Sigmoid colon (tissue), 7 donors: ENCODE data around the gene AQP4. TPM values are rescaled to one million over a fixed set of nuclear protein-coding genes. Genes with fewer than 3 reads are reported as not detected.

ENCODE experiments used
- DNase-seq: peaks from one replicate; pipeline ENCODE4 v3.0.0-alpha.2; 2019
- H3K27ac ChIP-seq, 4 donors: fragments of 200-600 bp; sonication (generic); one replicate each; pipeline ENCODE4 v1.5.1; 2016 to 2019; ENCODE audit warnings: mild to moderate bottlenecking in 1 of 4
- H3K27me3 ChIP-seq, 3 donors: fragments of 200-600 bp; sonication (generic); one replicate each; pipeline ENCODE4 v1.5.1; 2019; ENCODE audit warnings: mild to moderate bottlenecking in 1 of 3
- H3K36me3 ChIP-seq, 4 donors: fragments of 200-600 bp; sonication (generic); one replicate each; pipeline ENCODE4 v1.5.1; 2016 to 2019
- H3K4me1 ChIP-seq, 4 donors: fragments of 200-600 bp; sonication (generic); one replicate each; pipeline ENCODE4 v1.5.1; 2017 to 2019
- H3K4me3 ChIP-seq, 4 donors: fragments of 200-600 bp; sonication (generic); one replicate each; pipeline ENCODE4 v1.5.1; 2017 to 2019; ENCODE audit warnings: mild to moderate bottlenecking in 2 of 4, moderate library complexity in 1 of 4
- H3K9me3 ChIP-seq, 4 donors: fragments of 200-600 bp in 3 of 4; sonication (generic) in 3 of 4; one replicate each; pipeline versions ENCODE4 v1.5.1 to v1.6.1; 2013 to 2019
- EP300 ChIP-seq, 4 donors: sonication (generic); formaldehyde crosslinking; IDR thresholded peaks; one replicate each; pipeline ENCODE4 v1.6.1; 2017; ENCODE audit warnings: antibody characterized with exemption in 4 of 4
- POLR2A ChIP-seq, 2 donors: fragments of 450-650 bp; IDR thresholded peaks; one replicate each; pipeline ENCODE4 v1.6.1; 2016; ENCODE audit warnings: antibody characterized with exemption in 2 of 2, mild to moderate bottlenecking in 2 of 2, moderate library complexity in 2 of 2
- POLR2AphosphoS5 ChIP-seq, 4 donors: sonication (generic); formaldehyde crosslinking; IDR thresholded peaks; one replicate each; pipeline ENCODE4 v1.6.1; 2017; ENCODE audit warnings: antibody characterized with exemption in 4 of 4
- WGBS, 2 donors: extraction: QIAGEN DNeasy Blood & Tissue Kit; methylation state at CpG; one replicate each; pipeline ENCODE4 v1.1.7; 2013; 5-methylcytosine and 5-hydroxymethylcytosine counted together
- intact Hi-C: fragments of 100-400 bp; cut with DNase I; formaldehyde crosslinking; loops from one replicate; pipeline ENCODE4 v1.15.1; 2023
- polyA plus RNA-seq, 3 donors: library from polyadenylated mRNA; stranded (reverse); fragments of 200-250 nt; gene quantifications; one replicate each; pipeline ENCODE4 v1.2.3, GENCODE V29; 2013
- total RNA-seq, 4 donors: library from RNA; depleted of rRNA; stranded (reverse); fragments of >200 nt; gene quantifications; one replicate each; pipeline ENCODE4 v1.1.0, GENCODE V29; 2016
- TF ChIP-seq, protein P1 (sequence below), 4 experiments: fragments of 450-650 bp in 3 of 4; fragments of 200-600 bp in 1 of 4; IDR thresholded peaks; one replicate each; pipeline ENCODE4 v1.5.1; 2016 to 2019; ENCODE audit warnings: antibody characterized with exemption in 4 of 4, mild to moderate bottlenecking in 3 of 4, moderate library complexity in 2 of 4
- donor health status: healthy with polysubstance abuse.
- donor health status: Bipolar disorder and iron deficiency.
- donor health status: healthy.

Gene AQP4
- total and polyA plus RNA-seq, 7 donors = 0.25 to 1.8 (median 0.66) TPM; not detected in 1

DNA sequence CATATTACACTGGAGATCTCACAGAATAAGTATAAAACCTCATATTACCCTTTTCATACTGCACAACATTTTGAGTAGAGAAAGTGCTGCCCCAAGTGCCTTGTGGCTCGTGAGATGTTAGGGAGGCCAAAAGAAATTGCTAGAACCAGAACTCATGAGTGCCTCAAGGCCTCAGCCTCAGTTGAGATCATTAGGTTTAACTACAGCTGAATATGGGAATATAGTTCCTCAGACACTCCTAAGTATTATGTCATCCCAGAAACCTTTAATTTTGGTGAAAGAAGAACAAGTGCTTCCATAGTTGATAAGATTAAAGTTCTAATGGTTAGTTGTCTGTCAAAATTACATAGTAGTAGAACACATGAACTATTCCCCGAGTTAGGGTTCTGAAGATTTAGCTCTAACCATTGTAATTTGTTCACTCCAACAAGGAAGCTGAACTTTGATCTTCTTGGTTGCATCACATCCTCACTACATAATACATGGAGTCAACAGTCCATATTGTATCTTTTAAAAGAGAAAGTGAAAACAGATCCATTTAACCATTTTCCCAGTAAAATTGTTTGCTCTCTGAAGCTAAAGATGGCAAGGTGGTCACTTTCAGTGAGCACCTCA is 9.6 kb upstream of the AQP4 start:
- no peak for TF ChIP-seq EP300 (IDR thresholded peaks at IDR 0.05)
- TF ChIP-seq, protein P1, sequence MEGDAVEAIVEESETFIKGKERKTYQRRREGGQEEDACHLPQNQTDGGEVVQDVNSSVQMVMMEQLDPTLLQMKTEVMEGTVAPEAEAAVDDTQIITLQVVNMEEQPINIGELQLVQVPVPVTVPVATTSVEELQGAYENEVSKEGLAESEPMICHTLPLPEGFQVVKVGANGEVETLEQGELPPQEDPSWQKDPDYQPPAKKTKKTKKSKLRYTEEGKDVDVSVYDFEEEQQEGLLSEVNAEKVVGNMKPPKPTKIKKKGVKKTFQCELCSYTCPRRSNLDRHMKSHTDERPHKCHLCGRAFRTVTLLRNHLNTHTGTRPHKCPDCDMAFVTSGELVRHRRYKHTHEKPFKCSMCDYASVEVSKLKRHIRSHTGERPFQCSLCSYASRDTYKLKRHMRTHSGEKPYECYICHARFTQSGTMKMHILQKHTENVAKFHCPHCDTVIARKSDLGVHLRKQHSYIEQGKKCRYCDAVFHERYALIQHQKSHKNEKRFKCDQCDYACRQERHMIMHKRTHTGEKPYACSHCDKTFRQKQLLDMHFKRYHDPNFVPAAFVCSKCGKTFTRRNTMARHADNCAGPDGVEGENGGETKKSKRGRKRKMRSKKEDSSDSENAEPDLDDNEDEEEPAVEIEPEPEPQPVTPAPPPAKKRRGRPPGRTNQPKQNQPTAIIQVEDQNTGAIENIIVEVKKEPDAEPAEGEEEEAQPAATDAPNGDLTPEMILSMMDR (IDR thresholded peaks at IDR 0.05) = no peak
- TF ChIP-seq POLR2AphosphoS5 (IDR thresholded peaks at IDR 0.05) = no peak
- no peak for TF ChIP-seq POLR2A (IDR thresholded peaks at IDR 0.05)
- WGBS, 2 donors = 47 to 76% methylated on average over 2 of the region's 2 CpGs
- DNase-seq = no peak
- H3K4me3 ChIP-seq = no peak overlapping the region
- no peaks in the 10 kb centered on the region for H3K36me3 ChIP-seq
- no peak overlapping the region for H3K27ac ChIP-seq
- H3K9me3 ChIP-seq = no peaks in the 10 kb centered on the region
- no peaks in the 10 kb centered on the region for H3K4me1 ChIP-seq
- intact Hi-C loops = no loop called here
- no peaks in the 10 kb centered on the region for H3K27me3 ChIP-seq

DNA sequence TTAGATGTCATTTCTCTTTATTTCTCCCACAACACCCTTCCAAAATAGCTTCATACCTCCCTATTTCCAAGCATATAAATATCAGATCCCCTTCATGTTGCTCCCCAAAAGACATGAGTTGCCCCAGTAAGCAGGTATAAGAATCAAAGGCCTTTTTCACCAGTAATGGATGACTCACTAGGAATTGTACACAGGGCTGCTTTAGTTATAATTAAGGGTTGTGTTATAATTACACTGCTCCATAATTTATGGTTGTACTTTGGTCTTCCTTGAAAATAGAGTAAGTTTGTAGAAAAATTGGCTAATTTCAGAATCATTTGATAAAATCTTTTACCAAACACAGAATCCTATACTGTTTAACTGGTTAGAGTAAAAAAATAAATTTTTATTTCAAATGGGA is 8.8 kb upstream of the AQP4 start:
- no peak for TF ChIP-seq EP300 (IDR thresholded peaks at IDR 0.05)
- TF ChIP-seq POLR2AphosphoS5 (IDR thresholded peaks at IDR 0.05) = no peak
- TF ChIP-seq, protein P1 (IDR thresholded peaks at IDR 0.05) = no peak
- no peak for TF ChIP-seq POLR2A (IDR thresholded peaks at IDR 0.05)
- intact Hi-C loops = no loop called here

DNA sequence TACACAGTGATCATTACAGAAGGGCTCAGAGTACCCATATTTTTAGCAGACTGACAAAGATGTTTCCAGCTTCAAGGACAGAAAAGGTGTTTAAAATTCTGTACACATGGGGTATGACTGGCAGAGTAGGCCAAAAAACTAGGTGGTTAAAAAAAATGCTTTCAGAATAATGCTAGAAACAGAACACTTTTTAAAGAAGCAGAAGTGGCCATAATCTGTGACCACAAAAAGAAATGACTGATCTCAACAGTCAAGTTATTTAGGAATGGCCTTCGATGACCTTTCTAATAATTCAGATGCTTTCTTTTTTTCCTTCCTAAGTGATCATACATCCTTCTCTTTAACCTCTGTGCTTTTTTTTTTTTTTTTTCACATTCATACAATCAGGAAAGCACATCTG is 4.1 kb upstream of the AQP4 start:
- Histone ChIP-seq H3K4me1 (peaks cover 0 to 10% (median 4%) of the 10 kb centered on the region in 4 donors), H3K4me3 (no peak overlapping the region), H3K27me3 (no peaks in the 10 kb centered on the region), H3K9me3 (no peaks in the 10 kb centered on the region), H3K27ac (no peak overlapping the region), H3K36me3 (no peaks in the 10 kb centered on the region)
- no peak for TF ChIP-seq EP300 (IDR thresholded peaks at IDR 0.05)
- intact Hi-C loops = no loop called here
- DNase-seq = no peak
- WGBS, 2 donors = 64 to 91% methylated on average over 1 of the region's 1 CpG

More for the DNA sequence above, 8.8 kb upstream of the AQP4 start:
- no peak for DNase-seq
- Histone ChIP-seq H3K27me3 (no peaks in the 10 kb centered on the region), H3K27ac (no peak overlapping the region), H3K36me3 (no peaks in the 10 kb centered on the region), H3K9me3 (no peaks in the 10 kb centered on the region), H3K4me3 (no peak overlapping the region), H3K4me1 (peaks cover 0 to 3% (median 0%) of the 10 kb centered on the region in 4 donors)

DNA sequence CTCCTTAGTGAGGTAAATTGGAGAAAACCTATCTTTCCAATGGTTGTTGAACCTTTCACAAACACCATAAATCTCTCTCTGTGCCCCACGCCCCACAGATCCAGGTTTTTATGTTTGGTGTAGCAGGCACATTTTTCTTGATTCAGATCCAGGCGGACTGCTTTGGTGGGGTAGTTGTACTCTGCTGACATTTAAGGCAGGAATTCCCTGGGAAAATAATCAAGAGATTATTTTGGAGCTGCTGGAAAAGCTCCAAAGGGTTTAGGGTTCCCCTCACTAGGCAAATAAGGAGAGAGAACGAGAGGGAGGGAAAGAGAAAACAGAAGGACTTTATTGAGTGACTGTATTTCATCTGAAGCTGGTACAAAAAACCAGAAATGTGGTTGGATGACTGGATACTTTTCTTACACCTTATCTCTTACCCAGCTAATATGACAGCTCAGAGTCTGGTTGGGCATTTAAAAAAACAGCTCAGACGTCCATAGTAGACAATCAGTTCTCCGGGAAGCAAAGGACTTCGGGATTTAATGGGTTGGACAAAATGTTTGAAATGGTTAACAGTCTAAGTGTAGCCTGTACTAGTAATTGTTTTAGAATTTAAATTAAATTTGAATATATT is 3.6 kb upstream of the AQP4 start:
- H3K27ac ChIP-seq = no peak overlapping the region
- no peaks in the 10 kb centered on the region for H3K9me3 ChIP-seq
- no peaks in the 10 kb centered on the region for H3K36me3 ChIP-seq
- H3K4me3 ChIP-seq = peak overlapping the region in 1 of 4 donors; percentile 4
- no peak for DNase-seq
- 35 to 55% methylated on average over 6 of the region's 6 CpGs for WGBS, 2 donors
- intact Hi-C loops = no loop called here
- peaks cover 0 to 4% (median 0%) of the 10 kb centered on the region in 3 donors for H3K27me3 ChIP-seq
- H3K4me1 ChIP-seq = peaks cover 0 to 10% (median 4%) of the 10 kb centered on the region in 4 donors
- TF ChIP-seq POLR2AphosphoS5 (IDR thresholded peaks at IDR 0.05) (no peak), EP300 (IDR thresholded peaks at IDR 0.05) (no peak), POLR2A (IDR thresholded peaks at IDR 0.05) (no peak)
- TF ChIP-seq, protein P1 (IDR thresholded peaks at IDR 0.05) = no peak

DNA sequence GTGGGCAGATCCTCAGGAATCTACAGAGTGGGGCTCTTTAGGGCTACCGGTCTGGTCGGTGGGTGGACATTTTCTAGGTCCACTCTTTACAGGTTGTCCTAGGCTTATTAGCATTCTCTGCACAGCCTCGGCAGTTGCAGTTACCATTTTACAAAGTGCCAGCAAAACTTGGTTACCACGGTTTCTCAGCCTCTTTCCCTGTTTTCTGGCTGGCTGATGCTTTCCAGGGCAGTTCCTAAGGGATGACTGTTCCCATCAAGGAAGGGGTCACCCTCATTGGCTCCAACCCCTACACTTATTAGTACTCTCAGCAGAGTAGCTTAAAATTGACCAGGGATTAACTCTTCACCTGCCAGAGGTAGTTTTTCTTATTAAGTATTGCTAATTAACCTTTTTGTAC is 2.0 kb upstream of the AQP4 start:
- peaks cover 0 to 16% (median 4%) of the 10 kb centered on the region in 3 donors for H3K27me3 ChIP-seq
- intact Hi-C loops = no loop called here
- no peak for DNase-seq
- WGBS, 2 donors = 77 to 82% methylated on average over 4 of the region's 4 CpGs
- no peaks in the 10 kb centered on the region for H3K9me3 ChIP-seq
- H3K36me3 ChIP-seq = no peaks in the 10 kb centered on the region
- peaks cover 0 to 16% (median 10%) of the 10 kb centered on the region in 4 donors for H3K4me1 ChIP-seq
- no peak overlapping the region for H3K4me3 ChIP-seq
- TF ChIP-seq EP300 (IDR thresholded peaks at IDR 0.05) (no peak), POLR2A (IDR thresholded peaks at IDR 0.05) (no peak), POLR2AphosphoS5 (IDR thresholded peaks at IDR 0.05) (no peak)
- TF ChIP-seq, protein P1 (IDR thresholded peaks at IDR 0.05) = no peak
- no peak overlapping the region for H3K27ac ChIP-seq
